Measurements from ENCODE around the gene RBCK1. TPM values are rescaled to one million over a fixed set of nuclear protein-coding genes. Genes with fewer than 3 reads are reported as not detected.

RBCK1 gene
- total and polyA plus RNA-seq, 9 of the 15 experiments (the other 6 are each of a cell fraction or from before 2014, with no cell fraction given): 5.9 to 59.3 (median 26.5) TPM

DNA sequence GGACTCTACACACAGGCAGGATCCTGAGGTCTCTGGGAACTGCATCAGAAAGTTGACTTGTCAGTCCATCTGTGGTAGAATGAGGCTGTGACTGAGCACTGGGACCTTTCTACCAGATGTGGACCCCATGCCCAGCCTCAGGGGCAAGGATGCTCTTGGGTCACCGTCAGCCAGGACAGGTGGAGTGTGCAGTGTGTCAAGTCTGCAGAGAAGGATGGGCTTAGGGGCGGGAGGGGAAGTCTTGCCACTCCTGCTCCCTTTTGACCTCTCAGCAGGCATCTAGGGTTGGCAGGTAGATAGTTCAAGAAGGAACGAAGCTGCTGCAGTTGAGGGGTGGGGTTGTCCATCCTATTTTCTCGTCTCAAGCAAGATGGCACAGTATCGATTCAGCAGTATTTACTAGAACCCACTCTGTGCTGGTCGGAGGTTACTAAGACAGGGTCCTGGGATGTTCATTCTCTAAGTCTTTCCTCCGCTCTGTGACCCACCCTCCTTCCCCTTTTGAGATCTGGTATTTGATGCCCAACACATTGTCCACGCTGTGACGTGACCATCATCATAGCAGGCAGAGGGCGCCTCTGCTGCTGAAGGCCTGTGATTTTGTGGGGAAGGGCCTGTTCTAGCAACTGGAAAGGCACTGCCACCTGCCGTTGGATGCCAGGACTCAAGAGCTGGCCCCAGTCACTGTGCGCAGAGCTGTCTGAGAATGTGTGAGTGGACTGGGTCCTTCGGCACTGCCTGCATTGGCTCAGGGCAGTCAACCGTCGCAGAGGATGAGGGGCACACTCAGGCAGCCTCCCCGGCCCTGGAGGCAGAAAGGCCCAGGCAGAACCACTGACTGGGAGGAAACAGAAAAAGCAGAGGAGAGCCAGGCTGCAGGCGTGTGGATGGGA lies 23.2 kb downstream of the RBCK1 start (continued):
- TF ChIP-seq, protein P1, sequence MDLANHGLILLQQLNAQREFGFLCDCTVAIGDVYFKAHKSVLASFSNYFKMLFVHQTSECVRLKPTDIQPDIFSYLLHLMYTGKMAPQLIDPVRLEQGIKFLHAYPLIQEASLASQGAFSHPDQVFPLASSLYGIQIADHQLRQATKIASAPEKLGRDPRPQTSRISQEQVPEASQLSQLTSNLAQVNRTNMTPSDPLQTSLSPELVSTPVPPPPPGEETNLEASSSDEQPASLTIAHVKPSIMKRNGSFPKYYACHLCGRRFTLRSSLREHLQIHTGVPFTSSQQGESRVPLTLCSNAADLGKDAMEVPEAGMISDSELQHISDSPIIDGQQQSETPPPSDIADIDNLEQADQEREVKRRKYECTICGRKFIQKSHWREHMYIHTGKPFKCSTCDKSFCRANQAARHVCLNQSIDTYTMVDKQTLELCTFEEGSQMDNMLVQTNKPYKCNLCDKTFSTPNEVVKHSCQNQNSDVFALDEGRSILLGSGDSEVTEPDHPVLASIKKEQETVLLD (IDR thresholded peaks at IDR 0.05): no peak
- TF ChIP-seq LCOR (CRISPR knock-in tag; IDR thresholded peaks at IDR 0.05) (no peak), ZNF561 (CRISPR knock-in tag; conservative IDR thresholded peaks at IDR 0.05) (no peak), MCM3 (IDR thresholded peaks at IDR 0.05) (no peak), XRCC4 (IDR thresholded peaks at IDR 0.05; ENCODE audit: extremely low read depth, insufficient read depth, insufficient read length) (no peak), DMBX1 (CRISPR knock-in tag; IDR thresholded peaks at IDR 0.05; ENCODE audit: borderline replicate concordance) (no peak), PHF8 (IDR thresholded peaks at IDR 0.05; ENCODE audit: borderline replicate concordance, low read length) (no peak), CREM (IDR thresholded peaks at IDR 0.05; ENCODE audit: low read depth) (peak; percentile 89), ELF2 (CRISPR knock-in tag; IDR thresholded peaks at IDR 0.05) (no peak), ZBED1 (IDR thresholded peaks at IDR 0.05) (no peak), CBX1 (IDR thresholded peaks at IDR 0.05; ENCODE audit: low read depth) (no peak)
- TF ChIP-seq, protein P2, sequence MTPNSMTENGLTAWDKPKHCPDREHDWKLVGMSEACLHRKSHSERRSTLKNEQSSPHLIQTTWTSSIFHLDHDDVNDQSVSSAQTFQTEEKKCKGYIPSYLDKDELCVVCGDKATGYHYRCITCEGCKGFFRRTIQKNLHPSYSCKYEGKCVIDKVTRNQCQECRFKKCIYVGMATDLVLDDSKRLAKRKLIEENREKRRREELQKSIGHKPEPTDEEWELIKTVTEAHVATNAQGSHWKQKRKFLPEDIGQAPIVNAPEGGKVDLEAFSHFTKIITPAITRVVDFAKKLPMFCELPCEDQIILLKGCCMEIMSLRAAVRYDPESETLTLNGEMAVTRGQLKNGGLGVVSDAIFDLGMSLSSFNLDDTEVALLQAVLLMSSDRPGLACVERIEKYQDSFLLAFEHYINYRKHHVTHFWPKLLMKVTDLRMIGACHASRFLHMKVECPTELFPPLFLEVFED (CRISPR knock-in tag; conservative IDR thresholded peaks at IDR 0.05): no peak
- TF ChIP-seq, protein P3, sequence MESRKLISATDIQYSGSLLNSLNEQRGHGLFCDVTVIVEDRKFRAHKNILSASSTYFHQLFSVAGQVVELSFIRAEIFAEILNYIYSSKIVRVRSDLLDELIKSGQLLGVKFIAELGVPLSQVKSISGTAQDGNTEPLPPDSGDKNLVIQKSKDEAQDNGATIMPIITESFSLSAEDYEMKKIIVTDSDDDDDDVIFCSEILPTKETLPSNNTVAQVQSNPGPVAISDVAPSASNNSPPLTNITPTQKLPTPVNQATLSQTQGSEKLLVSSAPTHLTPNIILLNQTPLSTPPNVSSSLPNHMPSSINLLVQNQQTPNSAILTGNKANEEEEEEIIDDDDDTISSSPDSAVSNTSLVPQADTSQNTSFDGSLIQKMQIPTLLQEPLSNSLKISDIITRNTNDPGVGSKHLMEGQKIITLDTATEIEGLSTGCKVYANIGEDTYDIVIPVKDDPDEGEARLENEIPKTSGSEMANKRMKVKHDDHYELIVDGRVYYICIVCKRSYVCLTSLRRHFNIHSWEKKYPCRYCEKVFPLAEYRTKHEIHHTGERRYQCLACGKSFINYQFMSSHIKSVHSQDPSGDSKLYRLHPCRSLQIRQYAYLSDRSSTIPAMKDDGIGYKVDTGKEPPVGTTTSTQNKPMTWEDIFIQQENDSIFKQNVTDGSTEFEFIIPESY (CRISPR knock-in tag; IDR thresholded peaks at IDR 0.05): 0 out of 2 replicates have a peak, but pooled peaks have one; percentile 19
- TF ChIP-seq, protein P4, sequence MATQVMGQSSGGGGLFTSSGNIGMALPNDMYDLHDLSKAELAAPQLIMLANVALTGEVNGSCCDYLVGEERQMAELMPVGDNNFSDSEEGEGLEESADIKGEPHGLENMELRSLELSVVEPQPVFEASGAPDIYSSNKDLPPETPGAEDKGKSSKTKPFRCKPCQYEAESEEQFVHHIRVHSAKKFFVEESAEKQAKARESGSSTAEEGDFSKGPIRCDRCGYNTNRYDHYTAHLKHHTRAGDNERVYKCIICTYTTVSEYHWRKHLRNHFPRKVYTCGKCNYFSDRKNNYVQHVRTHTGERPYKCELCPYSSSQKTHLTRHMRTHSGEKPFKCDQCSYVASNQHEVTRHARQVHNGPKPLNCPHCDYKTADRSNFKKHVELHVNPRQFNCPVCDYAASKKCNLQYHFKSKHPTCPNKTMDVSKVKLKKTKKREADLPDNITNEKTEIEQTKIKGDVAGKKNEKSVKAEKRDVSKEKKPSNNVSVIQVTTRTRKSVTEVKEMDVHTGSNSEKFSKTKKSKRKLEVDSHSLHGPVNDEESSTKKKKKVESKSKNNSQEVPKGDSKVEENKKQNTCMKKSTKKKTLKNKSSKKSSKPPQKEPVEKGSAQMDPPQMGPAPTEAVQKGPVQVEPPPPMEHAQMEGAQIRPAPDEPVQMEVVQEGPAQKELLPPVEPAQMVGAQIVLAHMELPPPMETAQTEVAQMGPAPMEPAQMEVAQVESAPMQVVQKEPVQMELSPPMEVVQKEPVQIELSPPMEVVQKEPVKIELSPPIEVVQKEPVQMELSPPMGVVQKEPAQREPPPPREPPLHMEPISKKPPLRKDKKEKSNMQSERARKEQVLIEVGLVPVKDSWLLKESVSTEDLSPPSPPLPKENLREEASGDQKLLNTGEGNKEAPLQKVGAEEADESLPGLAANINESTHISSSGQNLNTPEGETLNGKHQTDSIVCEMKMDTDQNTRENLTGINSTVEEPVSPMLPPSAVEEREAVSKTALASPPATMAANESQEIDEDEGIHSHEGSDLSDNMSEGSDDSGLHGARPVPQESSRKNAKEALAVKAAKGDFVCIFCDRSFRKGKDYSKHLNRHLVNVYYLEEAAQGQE (IDR thresholded peaks at IDR 0.05; ENCODE audit: borderline replicate concordance): peak; percentile 79
- TF ChIP-seq, protein P4 (CRISPR knock-in tag; IDR thresholded peaks at IDR 0.05; ENCODE audit: low read depth): no peak
